RWPE2 (cell line): ENCODE data around the gene PPFIA4.

Experiments
- ATAC-seq: fragments of 200-7000 bp; cut with Tn5 transposase; 3 replicates; pipeline ENCODE4 v1.9.1; 2021; ENCODE audit warnings: low read depth
- DNase-seq: peaks from one replicate; pipeline ENCODE4 v3.0.0-alpha.2; 2020; ENCODE audit warnings: low spot score
- H3K27ac ChIP-seq: fragments of 450-650 bp; 2 replicates; pipeline ENCODE4 v1.5.1; 2017; ENCODE audit warnings: mild to moderate bottlenecking; ENCODE audit not compliant: poor library complexity, severe bottlenecking
- H3K27me3 ChIP-seq: fragments of 250-450 bp; sonication (Bioruptor Pico); 2 replicates; pipeline ENCODE4 v1.5.1; 2021; ENCODE audit warnings: mild to moderate bottlenecking, moderate library complexity; ENCODE audit not compliant: insufficient read depth, poor library complexity, severe bottlenecking
- H3K36me3 ChIP-seq: fragments of 250-450 bp; sonication (Bioruptor Pico); 2 replicates; pipeline ENCODE4 v1.5.1; 2020; ENCODE audit warnings: low read depth, mild to moderate bottlenecking, moderate library complexity
- H3K4me1 ChIP-seq: fragments of 250-450 bp; sonication (Bioruptor Pico); 2 replicates; pipeline ENCODE4 v1.5.1; 2021; ENCODE audit warnings: mild to moderate bottlenecking, moderate library complexity; ENCODE audit not compliant: insufficient read depth, poor library complexity, severe bottlenecking
- H3K4me3 ChIP-seq: fragments of 250-450 bp; sonication (Bioruptor Pico); 2 replicates; pipeline ENCODE4 v1.5.1; 2021; ENCODE audit warnings: mild to moderate bottlenecking, moderate library complexity; ENCODE audit not compliant: severe bottlenecking
- H3K9me3 ChIP-seq: fragments of 250-450 bp; sonication (Bioruptor Pico); 2 replicates; pipeline ENCODE4 v1.5.1; 2021; ENCODE audit warnings: mild to moderate bottlenecking, moderate library complexity; ENCODE audit not compliant: severe bottlenecking
- CTCF ChIP-seq: fragments of 450-650 bp; IDR thresholded peaks from one replicate; pipeline ENCODE4 v1.5.1; 2017; ENCODE audit warnings: mild to moderate bottlenecking, moderate library complexity; ENCODE audit not compliant: poor library complexity, severe bottlenecking

PPFIA4 gene

DNA sequence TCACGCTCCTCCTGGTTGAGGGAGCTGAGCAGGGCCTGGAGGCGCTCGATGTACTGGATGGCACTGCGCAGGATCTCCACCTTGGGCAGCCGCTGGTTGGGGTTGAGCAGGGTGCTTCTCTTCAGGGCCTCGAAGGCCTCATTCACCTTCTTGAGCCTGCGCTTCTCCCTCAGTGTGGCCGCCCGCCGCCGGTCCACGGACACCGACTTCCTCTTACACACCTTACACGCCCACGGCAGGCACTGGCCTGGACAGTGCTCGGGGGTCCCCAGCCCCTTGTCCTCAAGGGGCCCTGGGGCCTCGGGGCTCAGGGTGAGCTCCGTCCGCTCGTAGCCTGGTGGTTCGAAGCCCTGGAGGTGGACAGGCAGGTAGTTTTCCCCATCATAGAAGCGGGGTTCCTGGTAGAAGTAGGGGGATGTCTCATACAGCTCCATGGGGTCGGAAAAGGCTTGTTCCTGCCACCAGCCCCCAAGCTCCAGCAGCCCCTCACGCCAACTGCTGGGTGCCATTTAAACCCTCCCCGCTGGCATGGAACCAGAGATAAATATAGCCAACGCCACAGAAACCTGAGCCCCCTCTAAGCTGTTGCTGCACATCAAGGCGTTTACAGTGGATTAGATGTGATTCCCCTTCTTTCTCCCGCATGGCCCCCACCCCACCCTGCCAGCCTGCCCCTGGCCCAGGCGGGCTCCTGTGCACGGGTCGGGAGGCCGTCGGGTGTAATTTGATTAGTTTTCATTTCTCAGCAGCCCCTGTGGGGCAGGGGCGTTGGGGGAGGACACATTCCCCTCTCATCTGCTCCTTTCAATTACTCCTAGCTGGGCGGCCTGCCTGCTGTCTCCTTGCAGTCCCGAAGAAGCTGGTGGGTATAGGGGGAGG, 59.5 kb downstream of the PPFIA4 start, which contains the start of gene MYOG:
TSS of gene MYOG (minus strand) at position 485 of the 879 bp plus-strand sequence. CDS start at position 434, 51 bp downstream.
- no peaks in the 10 kb centered on the region for H3K4me1 ChIP-seq
- H3K27me3 ChIP-seq = no peaks in the 10 kb centered on the region
- no peak within 1 kb of the TSS for H3K27ac ChIP-seq
- ATAC-seq = no peak
- H3K9me3 ChIP-seq = no peaks in the 10 kb centered on the region
- no peak for TF ChIP-seq CTCF
- DNase-seq = no peak
- no peak within 1 kb of the TSS for H3K4me3 ChIP-seq
- no peaks in the 10 kb centered on the region for H3K36me3 ChIP-seq

- Histone ChIP-seq H3K27ac (no peak overlapping the region), H3K4me3 (no peak overlapping the region), H3K36me3 (no peaks in the 10 kb centered on the region), H3K27me3 (no peaks in the 10 kb centered on the region), H3K4me1 (no peaks in the 10 kb centered on the region), H3K9me3 (no peaks in the 10 kb centered on the region)
- TF ChIP-seq CTCF = no peak
- ATAC-seq (no peak), DNase-seq (no peak)
Measured at GRCh38 chr1:203086992-203087763, 60.9 kb downstream of the PPFIA4 start.

DNA sequence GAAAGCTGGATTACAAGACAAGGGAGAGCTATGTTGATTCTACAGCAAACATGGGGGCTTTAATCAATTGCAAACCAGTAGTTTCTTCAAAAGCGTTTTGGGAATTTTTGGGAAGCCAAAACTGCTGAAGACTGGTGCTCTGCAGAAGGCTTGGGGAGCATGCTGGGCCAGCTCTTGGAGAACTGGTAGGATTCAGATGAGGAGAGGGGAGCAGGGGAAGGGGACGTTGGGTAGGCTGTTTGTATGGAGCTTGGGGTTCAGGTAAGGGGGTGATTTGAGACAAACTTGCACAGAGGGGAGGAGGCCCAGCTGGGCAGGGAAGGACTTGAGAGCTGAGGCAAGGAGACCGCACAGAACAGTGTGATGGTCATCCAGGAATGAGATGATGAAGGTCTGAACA, 62.1 kb downstream of the PPFIA4 start:
- Histone ChIP-seq H3K27me3 (no peaks in the 10 kb centered on the region), H3K36me3 (no peaks in the 10 kb centered on the region), H3K9me3 (no peaks in the 10 kb centered on the region), H3K4me1 (peaks cover 2% of the 10 kb centered on the region), H3K27ac (no peak overlapping the region), H3K4me3 (no peak overlapping the region)
- no peak for ATAC-seq
- no peak for TF ChIP-seq CTCF
- DNase-seq = no peak

- H3K4me1 ChIP-seq = peaks cover 8% of the 10 kb centered on the region
- peak; percentile 60; the same call in 1 of the 3 replicates for ATAC-seq
- no peaks in the 10 kb centered on the region for H3K9me3 ChIP-seq
- H3K4me3 ChIP-seq = no peak overlapping the region
- H3K27ac ChIP-seq = no peak overlapping the region
- TF ChIP-seq CTCF = no peak
- no peak for DNase-seq
- no peaks in the 10 kb centered on the region for H3K36me3 ChIP-seq
- H3K27me3 ChIP-seq = no peaks in the 10 kb centered on the region
Measured at GRCh38 chr1:203089001-203089650, 62.8 kb downstream of the PPFIA4 start.
